GM23248 (cell line): ENCODE results near the gene CROCC2.

Source experiments
- EZH2 ChIP-seq: fragments of 200-600 bp; sonication (generic); IDR thresholded peaks from 2 replicates; pipeline ENCODE4 v1.6.1; 2018; ENCODE audit warnings: antibody characterized with exemption, mild to moderate bottlenecking; ENCODE audit not compliant: insufficient read depth, poor library complexity, severe bottlenecking
- EZH2phosphoT487 ChIP-seq: fragments of 200-600 bp; sonication (generic); IDR thresholded peaks from 2 replicates; pipeline ENCODE4 v1.6.1; 2018; ENCODE audit warnings: antibody characterized with exemption, moderate library complexity, mild to moderate bottlenecking, low read depth; ENCODE audit not compliant: insufficient read depth

DNA sequence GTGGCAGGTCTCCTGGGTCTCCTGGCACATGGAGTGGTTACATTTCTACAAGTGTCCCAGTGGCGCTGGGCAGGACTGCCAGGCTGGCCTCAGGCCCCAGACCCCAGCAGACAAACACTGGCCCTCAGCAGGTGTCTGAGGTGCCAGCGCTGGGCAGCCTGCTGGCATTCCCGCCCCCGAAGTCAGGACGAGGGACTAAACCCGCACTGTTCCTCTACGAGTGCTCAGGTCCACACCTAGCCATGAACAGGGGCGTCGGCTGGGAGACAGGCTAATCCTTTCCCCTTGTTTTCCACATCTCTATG, 105.1 kb downstream of the CROCC2 start:
- no peak for TF ChIP-seq EZH2
- no peak for TF ChIP-seq EZH2phosphoT487
